Parathyroid adenoma (tissue), 2 donors: ENCODE measurements around the gene ZMAT2.

Experiments
- H2AFZ ChIP-seq: fragments of 300-600 bp; sonication (generic); one replicate; pipeline ENCODE4 v1.7.0; 2017; ENCODE audit warnings: antibody characterized with exemption, mild to moderate bottlenecking
- H3K27ac ChIP-seq: fragments of 300-600 bp; sonication (generic); one replicate; pipeline ENCODE4 v1.7.0; 2017
- H3K27me3 ChIP-seq: fragments of 300-600 bp; sonication (generic); one replicate; pipeline ENCODE4 v1.7.0; 2017; ENCODE audit warnings: low read length; ENCODE audit not compliant: control insufficient read depth, insufficient read depth
- H3K36me3 ChIP-seq: fragments of 300-600 bp; sonication (generic); one replicate; pipeline ENCODE4 v1.7.0; 2017; ENCODE audit warnings: low read length; ENCODE audit not compliant: control insufficient read depth, insufficient read depth
- H3K4me1 ChIP-seq: fragments of 300-600 bp; sonication (generic); one replicate; pipeline ENCODE4 v1.7.0; 2017; ENCODE audit warnings: control low read depth
- H3K4me2 ChIP-seq: fragments of 300-600 bp; sonication (generic); one replicate; pipeline ENCODE4 v1.7.0; 2017; ENCODE audit warnings: low read length
- H3K4me3 ChIP-seq: fragments of 300-600 bp; sonication (generic); one replicate; pipeline ENCODE4 v1.7.0; 2017; ENCODE audit warnings: low read depth, low read length
- H3K79me2 ChIP-seq: fragments of 300-600 bp; sonication (generic); one replicate; pipeline ENCODE4 v1.7.0; 2017; ENCODE audit warnings: control low read depth
- H3K9ac ChIP-seq: fragments of 300-600 bp; sonication (generic); one replicate; pipeline ENCODE4 v1.7.0; 2017; ENCODE audit warnings: mild to moderate bottlenecking
- H3K9me3 ChIP-seq: fragments of 300-600 bp; sonication (generic); one replicate; pipeline ENCODE4 v1.7.0; 2017; ENCODE audit warnings: low read length; ENCODE audit not compliant: control insufficient read depth
- CTCF ChIP-seq: fragments of 300-600 bp; sonication (generic); IDR thresholded peaks from one replicate; pipeline ENCODE4 v1.7.0; 2017; ENCODE audit warnings: antibody characterized with exemption, mild to moderate bottlenecking
- donor health status: primary hyperparathyroidism.

Gene ZMAT2

GRCh38 chr5:140674629-140675028, 25.6 kb upstream of the ZMAT2 start:
- no peak overlapping the region for H2AFZ ChIP-seq
- H3K4me3 ChIP-seq = no peak overlapping the region
- no peaks in the 10 kb centered on the region for H3K9me3 ChIP-seq
- no peak overlapping the region for H3K4me2 ChIP-seq
- no peaks in the 10 kb centered on the region for H3K36me3 ChIP-seq
- no peak overlapping the region for H3K9ac ChIP-seq
- H3K79me2 ChIP-seq = no peaks in the 10 kb centered on the region
- H3K27ac ChIP-seq = no peak overlapping the region
- no peaks in the 10 kb centered on the region for H3K4me1 ChIP-seq
- TF ChIP-seq CTCF = no peak
- H3K27me3 ChIP-seq = no peaks in the 10 kb centered on the region

DNA sequence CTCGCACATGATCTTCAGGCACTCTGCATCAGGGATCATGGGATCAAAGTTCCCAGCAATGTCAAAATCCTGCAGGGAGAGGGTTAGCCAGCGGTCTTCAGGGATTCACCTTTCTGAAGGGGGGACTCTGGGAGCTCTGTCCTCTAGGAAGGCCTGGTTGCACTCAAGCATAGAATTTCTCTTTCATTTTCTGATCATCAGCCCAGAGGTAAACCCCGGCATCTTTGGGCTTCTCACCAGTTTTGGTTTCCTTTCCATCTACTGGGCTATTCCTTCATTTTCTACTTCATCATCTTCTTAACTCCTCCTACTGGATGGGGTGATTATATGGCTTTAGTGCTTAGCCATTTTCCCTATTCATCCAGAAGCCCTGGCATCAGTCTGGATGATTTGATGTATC, 22.3 kb upstream of the ZMAT2 start:
- Histone ChIP-seq H3K27me3 (no peaks in the 10 kb centered on the region), H3K36me3 (no peaks in the 10 kb centered on the region), H2AFZ (no peak overlapping the region), H3K9me3 (no peaks in the 10 kb centered on the region), H3K4me2 (no peak overlapping the region), H3K9ac (no peak overlapping the region), H3K79me2 (no peaks in the 10 kb centered on the region), H3K4me1 (no peaks in the 10 kb centered on the region), H3K27ac (no peak overlapping the region), H3K4me3 (no peak overlapping the region)
- no peak for TF ChIP-seq CTCF

- no peak overlapping the region for H3K27ac ChIP-seq
- H3K4me1 ChIP-seq = no peaks in the 10 kb centered on the region
- no peak overlapping the region for H3K9ac ChIP-seq
- no peak overlapping the region for H2AFZ ChIP-seq
- no peaks in the 10 kb centered on the region for H3K36me3 ChIP-seq
- no peak overlapping the region for H3K4me3 ChIP-seq
- no peak overlapping the region for H3K4me2 ChIP-seq
- H3K27me3 ChIP-seq = no peaks in the 10 kb centered on the region
- no peaks in the 10 kb centered on the region for H3K9me3 ChIP-seq
- H3K79me2 ChIP-seq = no peaks in the 10 kb centered on the region
- no peak for TF ChIP-seq CTCF
Measured at GRCh38 chr5:140678993-140679392, 21.3 kb upstream of the ZMAT2 start.

DNA sequence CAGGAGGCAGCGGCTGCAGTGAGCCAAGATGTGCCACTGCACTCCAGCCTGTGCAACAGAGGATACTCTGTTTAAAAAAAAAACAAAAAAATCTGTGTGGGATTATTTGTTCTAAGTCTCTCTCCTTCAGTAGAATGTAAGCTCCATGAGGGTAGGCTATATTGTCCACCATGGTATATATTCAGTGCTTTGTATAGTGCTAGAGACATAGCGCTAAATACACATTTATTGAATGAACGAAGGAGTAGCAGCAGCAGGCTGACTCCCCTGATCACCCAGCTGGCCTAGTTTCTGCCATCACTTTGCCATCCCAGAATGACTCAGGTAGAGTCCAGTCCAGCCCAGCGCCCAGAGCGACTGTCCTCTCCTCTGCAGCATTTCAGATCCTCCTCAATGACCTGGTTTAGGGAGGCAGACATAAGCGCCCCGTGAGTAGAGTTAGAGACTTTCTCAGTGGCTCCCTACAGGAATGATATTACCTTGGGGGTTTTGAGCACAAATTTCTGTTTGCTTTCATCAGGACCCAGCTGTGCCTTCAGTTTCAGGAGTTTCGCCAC, 9.8 kb upstream of the ZMAT2 start:
- Histone ChIP-seq H3K4me2 (peak overlapping the region; percentile 99), H3K36me3 (no peaks in the 10 kb centered on the region), H3K9me3 (no peaks in the 10 kb centered on the region), H3K9ac (no peak overlapping the region), H3K27ac (peak overlapping the region; percentile 82), H3K4me1 (peaks cover 5% of the 10 kb centered on the region), H2AFZ (peak overlapping the region; percentile 76), H3K79me2 (peaks cover 34% of the 10 kb centered on the region), H3K4me3 (peak overlapping the region; percentile 89), H3K27me3 (no peaks in the 10 kb centered on the region)
- TF ChIP-seq CTCF = no peak
